GM20000 (cell line): ENCODE results near the gene AURKAIP1.

Experiments
- DNase-seq: peaks from one replicate; pipeline ENCODE4 v3.0.0; 2012; ENCODE audit warnings: low spot score
- CTCF ChIP-seq: IDR thresholded peaks from 2 replicates; pipeline ENCODE4 v1.5.1; 2012; ENCODE audit warnings: mild to moderate bottlenecking, control low read depth; ENCODE audit errors: extremely low read depth, missing control alignments

Gene AURKAIP1

GRCh38 chr1:1340791-1341548, 34.0 kb downstream of the AURKAIP1 start:
- TF ChIP-seq CTCF: no peak

GRCh38 chr1:1340185-1340584, 34.8 kb downstream of the AURKAIP1 start:
- no peak for TF ChIP-seq CTCF
- no peak for DNase-seq

More at GRCh38 chr1:1340791-1341548, 34.0 kb downstream of the AURKAIP1 start:
- no peak for DNase-seq

DNA sequence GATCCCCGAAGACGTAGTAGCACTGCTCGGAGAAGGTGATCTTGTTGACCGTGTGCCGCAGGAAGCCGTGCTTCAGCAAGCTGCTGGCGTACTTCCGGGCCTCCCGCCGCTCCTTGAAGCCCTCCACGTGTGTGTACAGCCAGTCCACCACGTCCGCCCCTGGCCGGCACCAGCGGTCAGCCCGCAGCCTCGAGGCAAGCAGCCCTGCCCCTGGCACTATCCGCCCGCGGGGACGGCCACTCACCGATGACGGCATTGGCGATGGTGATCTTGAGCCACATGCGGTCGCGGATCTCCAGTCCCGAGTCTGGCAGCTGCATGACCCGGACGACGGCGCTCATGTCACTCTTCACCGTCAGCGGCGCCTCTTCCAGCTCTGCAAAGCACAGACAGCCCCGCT, 36.7 kb downstream of the AURKAIP1 start:
- DNase-seq: no peak
- TF ChIP-seq CTCF: no peak

DNA sequence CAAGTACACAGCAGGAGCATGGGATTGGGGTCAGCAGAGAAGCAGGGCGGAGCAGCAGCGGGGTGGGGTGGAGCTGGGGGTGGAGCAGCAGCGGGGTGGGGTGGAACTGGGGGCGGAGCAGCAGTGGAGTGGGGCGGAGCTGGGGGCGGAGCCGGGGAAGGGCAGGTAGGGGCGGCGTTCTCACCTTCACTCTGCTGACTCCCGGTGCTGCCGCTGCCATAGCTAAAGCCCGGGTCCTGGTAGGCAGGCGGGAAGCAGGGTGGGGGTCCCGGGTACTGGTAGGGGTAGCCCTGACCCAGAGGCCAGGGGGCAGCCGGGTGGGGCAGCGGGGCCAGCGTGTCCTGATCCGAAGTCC, 37.2 kb downstream of the AURKAIP1 start:
- no peak for TF ChIP-seq CTCF
- DNase-seq: peak; percentile 89

- peak; percentile 26 for DNase-seq
- TF ChIP-seq CTCF: no peak
Observed at GRCh38 chr1:1336931-1337792, 37.8 kb downstream of the AURKAIP1 start.

DNA sequence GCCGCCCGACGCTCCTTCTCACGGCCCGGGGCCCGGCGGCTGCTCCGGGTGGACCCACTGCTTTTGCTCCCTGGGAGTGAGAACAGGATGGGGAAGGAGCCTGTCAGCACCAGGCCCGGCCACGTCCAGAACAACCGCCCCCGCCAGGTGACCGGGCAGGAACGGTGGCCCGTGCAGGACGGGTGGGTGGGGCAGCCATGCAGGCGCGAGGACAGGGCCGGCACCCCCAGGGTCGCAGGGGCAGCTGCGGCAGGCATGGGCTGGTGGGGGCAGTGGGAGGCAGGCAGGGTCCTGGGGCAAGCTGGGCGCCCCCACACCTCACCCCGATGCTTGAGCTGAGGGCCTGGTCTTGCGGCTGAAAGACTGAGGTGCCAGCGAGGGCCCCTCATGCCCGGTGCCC, 38.6 kb downstream of the AURKAIP1 start:
- TF ChIP-seq CTCF: no peak
- DNase-seq: no peak

DNA sequence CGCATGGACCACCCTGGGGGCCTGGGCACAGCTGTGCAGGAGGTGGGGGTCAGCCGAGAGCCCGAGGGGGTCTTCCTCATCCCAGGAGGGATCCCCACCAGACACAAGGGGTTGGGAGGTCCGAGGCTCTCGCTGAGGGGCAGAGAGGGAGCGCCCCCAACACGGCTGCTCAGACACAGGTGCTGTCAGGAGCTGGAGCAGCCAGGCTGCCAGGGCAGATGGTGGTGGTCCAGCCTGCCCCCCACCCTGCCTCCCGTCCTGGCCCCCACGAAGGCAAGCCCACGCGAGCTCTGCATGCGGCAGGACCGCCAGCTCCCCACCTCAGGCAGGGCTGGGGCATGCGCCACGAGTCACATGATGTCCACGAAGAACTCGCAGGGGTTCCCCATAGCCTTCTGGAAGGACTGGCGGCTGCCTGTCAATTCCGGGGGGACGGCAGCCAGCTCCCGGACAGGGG, 39.2 kb downstream of the AURKAIP1 start:
- no peak for DNase-seq
- TF ChIP-seq CTCF: no peak
